DMS153 (cell line): ENCODE measurements around the gene KXD1.
"Not testable (repeated sequence)": the region's sequence is repeated elsewhere in the genome, so short reads cannot be mapped to it uniquely, and the experiment has no call there.

Source experiments
- DNase-seq: peaks from one replicate; lab custom pipeline; 2025; lab: John Stamatoyannopoulos, UW

KXD1 gene

GRCh38 chr19:18536475-18536874, 21.2 kb upstream of the KXD1 start:
- DNase-seq = no peak

- DNase-seq = no peak
Observed at GRCh38 chr19:18537431-18537830, 20.2 kb upstream of the KXD1 start.

- DNase-seq = no peak
Observed at GRCh38 chr19:18538115-18538514, 19.6 kb upstream of the KXD1 start.

- no peak for DNase-seq
Observed at GRCh38 chr19:18539372-18539771, 18.3 kb upstream of the KXD1 start.

GRCh38 chr19:18540200-18540599, 17.5 kb upstream of the KXD1 start:
- DNase-seq = not testable (repeated sequence)

GRCh38 chr19:18541258-18541991, 16.2 kb upstream of the KXD1 start:
- DNase-seq = no peak

- DNase-seq = no peak
Observed at GRCh38 chr19:18541992-18542940, 15.4 kb upstream of the KXD1 start.

- DNase-seq = peak; percentile 62
Observed at GRCh38 chr19:18542941-18543813, 14.5 kb upstream of the KXD1 start, which contains the start of gene FKBP8. Gene FKBP8, minus strand, starts transcription at chr19:18543573. Its CDS starts 1,603 bp downstream, at chr19:18541970.

- DNase-seq = peak; percentile 15
Observed at GRCh38 chr19:18543814-18544475, 13.7 kb upstream of the KXD1 start.

- DNase-seq = no peak
Observed at GRCh38 chr19:18551631-18552030, 6.0 kb upstream of the KXD1 start.

GRCh38 chr19:18558202-18558555, 509 bp downstream of the KXD1 start:
- DNase-seq = no peak

GRCh38 chr19:18558604-18559003, 934 bp downstream of the KXD1 start:
- DNase-seq = no peak

GRCh38 chr19:18559685-18560084, 2.0 kb downstream of the KXD1 start:
- DNase-seq = no peak

GRCh38 chr19:18562086-18562485, 4.4 kb downstream of the KXD1 start:
- no peak for DNase-seq

- no peak for DNase-seq
Observed at GRCh38 chr19:18566953-18567352, 9.3 kb downstream of the KXD1 start.

- DNase-seq = no peak
Observed at GRCh38 chr19:18568367-18568766, 10.7 kb downstream of the KXD1 start.

- peak; percentile 94 for DNase-seq
Observed at GRCh38 chr19:18571564-18572344, 14.1 kb downstream of the KXD1 start, which contains the start of gene UBA52. Gene UBA52, plus strand, starts transcription at chr19:18571857. Its CDS starts 1,444 bp downstream, at chr19:18573301.

GRCh38 chr19:18574691-18575291, 17.1 kb downstream of the KXD1 start:
- no peak for DNase-seq

GRCh38 chr19:18576383-18576782, 18.7 kb downstream of the KXD1 start:
- no peak for DNase-seq

GRCh38 chr19:18577365-18577914, 19.8 kb downstream of the KXD1 start:
- no peak for DNase-seq
